ENCODE measurements around the gene ADAMTS14. TPM values are rescaled to one million over a fixed set of nuclear protein-coding genes. Genes with fewer than 3 reads are reported as not detected.
"Not testable (repeated sequence)": the region's sequence is repeated elsewhere in the genome, so short reads cannot be mapped to it uniquely, and the experiment has no call there.

Gene ADAMTS14
- polyA plus RNA-seq, 3 donors = 0.05 TPM; not detected in 2

DNA sequence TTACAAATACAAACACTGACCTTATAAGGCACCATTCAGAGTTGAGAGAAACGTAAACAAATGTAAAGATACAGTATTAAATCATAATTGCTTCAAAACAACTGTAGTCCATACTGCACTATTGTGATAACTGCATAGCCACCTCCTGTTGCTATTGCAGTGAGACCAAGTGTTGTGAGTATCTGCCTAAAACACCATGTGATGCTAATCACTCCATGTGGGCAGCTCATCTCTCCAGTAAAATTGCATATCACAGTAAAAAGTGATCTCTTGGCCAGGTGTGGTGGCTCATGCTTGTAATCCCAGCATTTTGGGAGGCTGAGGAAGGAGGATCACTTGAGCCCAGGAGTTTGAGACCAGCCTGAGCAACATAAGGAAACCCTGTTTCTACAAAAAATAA, 43.0 kb upstream of the ADAMTS14 start:
- Histone ChIP-seq H3K27me3 (ENCODE audit: control insufficient read depth in 2 of 2, insufficient read depth in 2 of 2, low read length in 2 of 2) (no peaks in the 10 kb centered on the region), H2AFZ (ENCODE audit: insufficient read depth, low read depth, low read length, poor library complexity, severe bottlenecking) (no peak overlapping the region), H3K4me3 (replicated peaks in 1 of 3; ENCODE audit: low read depth in 2 of 3, low read length in 3 of 3) (no peak overlapping the region), H3K79me2 (ENCODE audit: insufficient read depth, low read length) (no peaks in the 10 kb centered on the region), H3K4me2 (replicated peaks; ENCODE audit: extremely low read depth, low read length, poor library complexity, severe bottlenecking) (no peak overlapping the region), H3K27ac (ENCODE audit: low read depth in 1 of 2, low read length in 2 of 2) (no peak overlapping the region), H3K4me1 (ENCODE audit: control insufficient read depth in 1 of 2, insufficient read depth in 2 of 2, low read length in 2 of 2) (no peaks in the 10 kb centered on the region), H4K20me1 (ENCODE audit: insufficient read depth, low read length) (no peaks in the 10 kb centered on the region), H3K9ac (ENCODE audit: insufficient read depth, low read length, poor library complexity, severe bottlenecking) (no peak overlapping the region), H3K9me3 (replicated peaks in 1 of 2; ENCODE audit: control insufficient read depth in 1 of 2, insufficient read depth in 1 of 2, low read length in 2 of 2) (peaks cover 7 to 12% of the 10 kb centered on the region in 2 donors), H3K36me3 (replicated peaks in 1 of 2; ENCODE audit: control insufficient read depth in 1 of 2, insufficient read depth in 2 of 2, low read length in 2 of 2) (no peaks in the 10 kb centered on the region)
- no peak for DNase-seq
- TF ChIP-seq, protein P1, sequence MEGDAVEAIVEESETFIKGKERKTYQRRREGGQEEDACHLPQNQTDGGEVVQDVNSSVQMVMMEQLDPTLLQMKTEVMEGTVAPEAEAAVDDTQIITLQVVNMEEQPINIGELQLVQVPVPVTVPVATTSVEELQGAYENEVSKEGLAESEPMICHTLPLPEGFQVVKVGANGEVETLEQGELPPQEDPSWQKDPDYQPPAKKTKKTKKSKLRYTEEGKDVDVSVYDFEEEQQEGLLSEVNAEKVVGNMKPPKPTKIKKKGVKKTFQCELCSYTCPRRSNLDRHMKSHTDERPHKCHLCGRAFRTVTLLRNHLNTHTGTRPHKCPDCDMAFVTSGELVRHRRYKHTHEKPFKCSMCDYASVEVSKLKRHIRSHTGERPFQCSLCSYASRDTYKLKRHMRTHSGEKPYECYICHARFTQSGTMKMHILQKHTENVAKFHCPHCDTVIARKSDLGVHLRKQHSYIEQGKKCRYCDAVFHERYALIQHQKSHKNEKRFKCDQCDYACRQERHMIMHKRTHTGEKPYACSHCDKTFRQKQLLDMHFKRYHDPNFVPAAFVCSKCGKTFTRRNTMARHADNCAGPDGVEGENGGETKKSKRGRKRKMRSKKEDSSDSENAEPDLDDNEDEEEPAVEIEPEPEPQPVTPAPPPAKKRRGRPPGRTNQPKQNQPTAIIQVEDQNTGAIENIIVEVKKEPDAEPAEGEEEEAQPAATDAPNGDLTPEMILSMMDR (IDR thresholded peaks at IDR 0.05) = no peak
- Mint-ChIP-seq H3K4me1 (no peaks in the 10 kb centered on the region), H3K4me3 (no peak overlapping the region), H3K27ac (no peak overlapping the region), H3K27me3 (ENCODE audit: low read depth in 3 of 3) (peaks cover 0 to 8% (median 7%) of the 10 kb centered on the region in 3 donors), H3K9me3 (peaks cover 10 to 30% (median 16%) of the 10 kb centered on the region in 7 donors), H3K36me3 (no peaks in the 10 kb centered on the region)
- intact Hi-C loops (cut with micrococcal nuclease) = no loop called here
- WGBS (ENCODE audit: insufficient coverage) = no CpG with 5 or more reads among the region's 1 CpG

DNA sequence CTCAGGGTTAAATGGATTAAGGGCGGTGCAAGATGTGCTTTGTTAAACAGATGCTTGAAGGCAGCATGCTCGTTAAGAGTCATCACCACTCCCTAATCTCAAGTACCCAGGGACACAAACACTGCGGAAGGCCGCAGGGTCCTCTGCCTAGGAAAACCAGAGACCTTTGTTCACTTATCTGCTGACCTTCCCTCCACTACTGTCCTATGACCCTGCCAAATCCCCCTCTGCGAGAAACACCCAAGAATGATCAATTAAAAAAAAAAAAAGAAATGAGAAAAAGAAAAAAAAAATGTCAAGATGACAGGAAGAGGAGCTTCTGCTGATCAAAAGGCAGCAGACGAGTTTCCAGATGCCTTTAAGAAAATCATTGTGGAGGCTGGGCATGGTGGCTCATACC, 40.6 kb upstream of the ADAMTS14 start:
- DNase-seq; H3K36me3 ChIP-seq (replicated peaks in 1 of 2; ENCODE audit: control insufficient read depth in 1 of 2, insufficient read depth in 2 of 2, low read length in 2 of 2); H3K4me3 Mint-ChIP-seq; H3K27me3 Mint-ChIP-seq (ENCODE audit: low read depth in 3 of 3); intact Hi-C loops (cut with micrococcal nuclease); H2AFZ ChIP-seq (ENCODE audit: insufficient read depth, low read depth, low read length, poor library complexity, severe bottlenecking); H3K27ac Mint-ChIP-seq; H3K27me3 ChIP-seq (ENCODE audit: control insufficient read depth in 2 of 2, insufficient read depth in 2 of 2, low read length in 2 of 2); H3K4me1 ChIP-seq (ENCODE audit: control insufficient read depth in 1 of 2, insufficient read depth in 2 of 2, low read length in 2 of 2); H4K20me1 ChIP-seq (ENCODE audit: insufficient read depth, low read length); H3K4me1 Mint-ChIP-seq; H3K9ac ChIP-seq (ENCODE audit: insufficient read depth, low read length, poor library complexity, severe bottlenecking); H3K36me3 Mint-ChIP-seq; H3K4me2 ChIP-seq (replicated peaks; ENCODE audit: extremely low read depth, low read length, poor library complexity, severe bottlenecking); H3K27ac ChIP-seq (ENCODE audit: low read depth in 1 of 2, low read length in 2 of 2); H3K79me2 ChIP-seq (ENCODE audit: insufficient read depth, low read length); H3K4me3 ChIP-seq (replicated peaks in 1 of 3; ENCODE audit: low read depth in 2 of 3, low read length in 3 of 3): not testable (repeated sequence)
- peaks cover 10 to 23% (median 14%) of the 10 kb centered on the region in 7 donors for H3K9me3 Mint-ChIP-seq
- 88% methylated on average over 1 of the region's 6 CpGs for WGBS (ENCODE audit: insufficient coverage)
- H3K9me3 ChIP-seq (replicated peaks in 1 of 2; ENCODE audit: control insufficient read depth in 1 of 2, insufficient read depth in 1 of 2, low read length in 2 of 2) = peaks cover 7 to 12% of the 10 kb centered on the region in 2 donors
